HG02588 (cell line): Measurements from ENCODE around the gene DPPA4.

ENCODE experiments used
- ATAC-seq: cut with Tn5 transposase; IDR thresholded peaks from one replicate; pipeline ENCODE4 v1.9.1; 2021; ENCODE audit warnings: mild to moderate bottlenecking, moderate library complexity; ENCODE audit not compliant: unreplicated experiment

The DPPA4 gene

DNA sequence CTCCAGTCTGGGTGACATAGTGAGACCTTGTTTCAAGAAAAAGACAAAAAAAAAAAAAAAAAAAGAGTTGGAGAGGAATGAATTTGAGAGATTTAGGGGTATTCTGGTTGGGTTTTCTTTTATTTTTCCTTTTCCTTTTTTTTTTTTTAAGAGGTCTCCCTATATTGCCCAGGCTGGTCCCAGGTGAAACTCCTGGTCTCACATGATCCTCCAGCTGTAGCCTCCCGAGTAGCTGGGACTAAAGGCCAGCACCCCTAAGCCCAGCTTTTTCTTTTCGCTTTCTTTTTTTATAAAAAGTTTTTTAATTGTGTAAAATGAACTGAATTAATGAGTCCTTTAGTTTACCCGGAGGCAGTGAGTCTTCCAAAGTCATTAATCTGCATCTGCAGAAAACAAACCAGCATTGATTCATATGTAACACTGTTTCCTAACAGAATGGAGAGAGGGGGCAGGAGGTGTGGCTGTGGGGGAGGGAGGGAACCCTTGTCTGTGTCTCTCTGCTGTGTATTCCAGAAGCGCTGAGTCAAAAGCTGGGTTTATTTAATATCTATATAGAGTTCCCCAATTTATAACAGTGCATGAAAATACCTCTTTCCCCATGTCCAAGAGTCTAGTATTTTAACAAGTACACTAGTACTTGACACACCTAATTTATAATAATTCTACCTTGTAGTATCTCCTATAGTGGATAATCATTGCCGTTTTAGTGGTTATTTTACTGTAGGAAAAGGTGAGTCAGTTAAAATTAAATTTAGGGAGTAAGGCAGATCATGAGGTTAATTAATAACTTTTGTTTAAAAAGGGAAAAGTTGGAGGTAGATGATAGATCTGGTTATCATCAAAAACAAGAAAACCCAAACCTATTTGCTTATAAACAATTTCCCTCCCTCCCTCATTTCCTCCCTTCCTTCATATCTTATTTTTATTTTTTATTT lies 2.6 kb upstream of the DPPA4 start:
- ATAC-seq, result no peak

DNA sequence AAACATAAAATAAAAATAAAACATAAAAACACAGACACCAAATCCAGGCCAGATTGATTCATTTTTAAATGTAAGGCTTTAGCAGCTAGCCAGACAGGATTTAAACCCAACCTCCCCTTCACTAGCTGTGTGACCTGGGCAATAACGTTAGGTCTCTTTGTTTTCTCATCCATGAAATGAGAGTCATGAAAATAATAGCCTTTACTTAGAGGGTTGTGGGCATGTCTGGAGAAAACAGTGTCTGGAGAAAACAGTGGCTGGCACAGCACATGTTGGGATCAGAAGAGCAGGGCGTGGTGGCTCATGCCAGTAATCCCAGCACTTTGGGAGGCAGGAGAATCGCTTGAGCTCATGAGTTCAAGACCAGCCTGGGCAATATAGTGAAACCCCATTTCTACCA lies 1.9 kb upstream of the DPPA4 start:
- ATAC-seq, result no peak

DNA sequence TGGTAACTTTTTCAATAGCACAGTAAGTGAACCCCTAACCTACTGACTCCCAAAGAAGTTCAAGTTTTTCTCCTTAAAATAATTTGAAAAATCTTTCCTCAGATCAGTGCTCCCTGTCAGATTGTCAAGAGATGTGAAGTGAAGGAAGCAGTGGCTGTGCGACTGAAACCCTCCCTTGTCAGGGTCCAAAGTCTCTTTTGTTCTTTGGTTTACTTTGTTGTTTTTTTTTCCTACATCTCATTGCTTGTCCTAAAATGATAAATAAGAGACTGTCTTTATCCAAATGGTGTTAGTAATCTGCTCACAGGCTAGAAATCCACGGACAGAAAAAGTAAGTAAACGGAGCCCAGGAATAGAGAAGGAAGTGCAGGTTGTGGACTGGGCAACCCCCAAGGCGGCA lies 976 bp upstream of the DPPA4 start:
- ATAC-seq, result no peak

DNA sequence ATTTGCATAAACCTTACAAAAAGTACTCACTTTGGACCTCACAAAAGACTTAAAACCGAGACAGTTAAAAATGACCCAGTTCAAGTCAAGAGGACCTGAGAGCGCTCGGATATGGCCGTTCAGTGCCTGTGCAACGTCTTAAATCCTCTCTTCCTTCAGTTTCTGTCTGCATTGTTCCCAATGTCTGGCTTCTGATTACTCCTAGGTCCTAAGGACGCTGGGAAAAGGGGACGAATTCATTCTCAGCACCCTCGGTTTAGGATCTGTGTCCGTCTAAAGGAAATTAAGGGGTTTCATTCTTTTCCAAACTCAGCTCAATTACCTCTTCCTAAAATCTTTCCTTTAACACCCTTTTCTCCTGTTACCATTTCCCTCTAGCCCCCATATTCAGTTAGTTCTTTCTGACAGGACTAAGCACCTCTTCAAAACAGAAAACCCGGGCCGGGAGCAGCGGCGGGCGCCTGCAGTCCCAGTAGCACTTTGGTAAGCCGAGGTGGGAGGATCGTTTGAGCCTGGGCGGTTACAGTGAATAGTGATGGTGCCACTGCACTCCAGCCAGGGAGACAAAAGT lies 970 bp downstream of the DPPA4 start:
- no peak for ATAC-seq

DNA sequence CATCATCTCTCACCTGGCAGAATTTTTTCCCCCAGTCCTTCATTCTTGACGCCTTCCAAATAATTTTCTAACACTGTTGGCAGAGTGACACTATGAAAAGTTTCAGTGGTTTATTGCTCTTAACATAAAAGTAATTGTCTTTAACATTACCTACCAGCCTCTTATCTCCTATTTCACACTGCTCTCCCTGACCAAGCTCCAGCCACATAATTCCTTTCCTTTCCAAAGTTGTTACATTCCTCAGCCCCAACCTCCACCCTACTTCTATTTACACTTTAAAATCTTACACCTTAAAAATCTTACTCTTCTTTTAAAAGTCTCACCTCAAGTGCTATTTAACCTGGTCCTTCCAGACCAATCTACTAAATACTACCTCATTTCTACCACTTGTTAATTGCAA lies 2.8 kb downstream of the DPPA4 start:
- no peak for ATAC-seq

DNA sequence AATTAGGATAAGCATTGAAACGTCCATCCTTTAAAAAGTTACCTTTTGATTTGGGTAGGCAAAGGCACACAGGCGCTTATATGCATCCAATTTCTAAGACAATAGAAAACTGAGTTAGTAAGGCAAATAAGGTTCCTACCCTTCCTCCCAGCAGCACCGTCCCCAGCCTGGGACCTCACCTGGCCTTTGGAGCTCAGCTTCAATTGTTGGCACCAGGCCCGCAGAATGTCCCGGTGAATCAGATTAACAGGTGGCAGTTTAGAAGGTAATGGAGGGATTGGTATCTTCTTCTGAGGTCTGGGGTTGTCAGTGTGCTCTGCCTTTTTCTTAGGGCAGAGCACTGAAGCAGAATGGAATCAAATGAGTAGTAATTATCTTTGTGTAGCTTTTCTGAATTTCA lies 5.7 kb downstream of the DPPA4 start:
- ATAC-seq, result no peak

DNA sequence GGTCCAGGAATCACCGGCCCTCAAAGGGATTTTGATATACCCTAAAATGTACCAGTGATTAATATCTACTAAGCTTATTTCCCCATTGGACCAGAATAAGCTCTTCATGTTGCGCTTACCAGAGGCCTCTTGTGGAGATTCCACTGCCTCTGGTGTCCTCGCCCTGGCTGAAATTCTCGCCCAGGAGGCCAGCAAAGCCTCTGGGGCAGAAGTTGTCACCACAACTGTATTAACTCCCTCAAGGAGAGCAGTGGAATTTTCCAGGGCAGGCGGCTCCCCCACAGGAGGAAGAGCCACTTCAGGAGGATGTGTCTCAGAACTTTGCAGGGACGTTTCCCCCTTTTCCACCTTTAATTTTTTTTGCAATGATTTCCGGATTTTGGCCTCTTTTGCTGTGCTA lies 6.9 kb downstream of the DPPA4 start:
- ATAC-seq, result no peak

DNA sequence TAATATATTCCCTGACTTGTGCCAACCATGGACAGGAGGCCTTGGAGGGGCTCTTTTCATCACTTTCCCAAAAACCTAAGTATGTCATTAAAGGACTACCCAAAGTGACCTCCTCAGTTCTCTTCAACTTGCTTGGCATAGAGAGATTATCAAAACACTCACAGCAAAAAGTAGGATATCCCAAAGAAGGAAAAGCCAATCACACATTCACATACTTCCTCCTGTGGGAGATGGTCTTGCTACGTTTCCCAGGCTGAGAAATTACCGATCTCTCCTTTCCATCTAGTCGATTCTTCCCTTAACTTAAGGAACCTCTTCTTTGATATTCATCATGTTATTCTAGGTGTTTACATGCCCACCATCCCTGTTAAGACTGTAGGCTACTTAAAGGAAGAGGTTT lies 9.1 kb downstream of the DPPA4 start:
- ATAC-seq, result no peak

DNA sequence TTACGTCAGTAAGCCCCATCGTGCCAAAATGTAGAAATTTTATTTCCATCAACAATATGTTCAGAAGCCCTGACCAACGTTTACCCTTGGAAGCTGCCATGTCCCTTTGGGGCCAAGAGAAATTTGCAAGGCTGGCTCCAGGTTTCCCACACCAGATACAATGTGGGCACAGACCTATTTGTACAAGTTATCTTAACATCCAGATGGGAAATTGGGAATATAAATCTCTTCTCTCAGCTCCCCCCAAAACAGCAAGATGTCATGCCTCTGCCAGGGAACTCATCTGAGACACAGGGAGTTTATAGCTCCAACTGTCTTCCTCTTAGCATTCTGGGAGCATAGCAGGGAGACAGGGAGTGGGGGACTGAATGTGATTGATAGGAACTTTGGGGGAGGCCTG lies 11.7 kb downstream of the DPPA4 start:
- ATAC-seq, result no peak

DNA sequence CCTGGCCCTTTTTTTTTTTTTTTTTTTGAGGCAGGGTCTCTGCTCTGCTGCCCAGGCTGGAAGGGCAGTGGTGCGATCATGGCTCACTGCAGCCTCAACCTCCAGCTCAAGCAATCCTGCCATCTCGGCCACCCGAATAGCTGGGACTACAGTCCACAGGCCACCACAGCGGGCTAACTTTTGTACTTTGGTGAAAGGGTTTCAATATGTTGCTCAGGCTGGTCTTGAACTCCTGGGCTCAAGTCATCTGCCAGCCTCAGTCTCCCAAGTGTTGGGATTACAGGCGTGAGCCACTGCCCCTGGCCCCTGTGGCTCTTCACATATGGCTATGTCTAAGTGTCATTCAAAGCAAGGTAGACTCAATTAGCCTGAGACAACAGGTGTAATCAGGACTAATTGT lies 12.2 kb downstream of the DPPA4 start:
- no peak for ATAC-seq

DNA sequence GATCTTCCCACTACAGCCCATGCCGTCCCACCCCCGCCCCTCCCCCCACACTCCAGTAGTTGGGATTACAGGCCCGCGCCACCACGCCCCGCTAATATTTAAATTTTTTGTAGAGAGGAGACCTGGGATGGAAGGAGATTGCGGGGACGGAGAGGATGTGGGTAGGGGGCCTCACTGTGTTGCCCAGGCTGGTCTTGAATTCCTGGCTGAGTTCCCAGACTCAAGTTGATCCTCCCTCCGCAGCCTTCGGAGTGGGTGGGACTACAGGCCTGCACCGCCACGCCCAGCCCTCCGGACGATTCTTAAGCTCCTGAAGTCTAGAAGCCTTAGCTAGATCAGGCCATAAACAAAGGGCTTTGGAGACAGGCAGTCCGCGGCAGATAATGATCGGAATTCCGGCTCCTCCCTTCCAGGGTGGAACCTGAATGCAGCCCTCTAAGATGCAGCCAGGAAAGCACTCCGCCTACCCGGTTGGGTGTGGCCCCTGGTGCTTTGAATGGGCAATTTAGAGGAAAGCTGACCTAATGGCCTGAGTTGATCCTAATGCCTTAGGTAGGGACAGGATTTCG lies 21.1 kb downstream of the DPPA4 start, which contains the start of gene DPPA2:
Gene DPPA2 (minus strand): TSS at position 356 of the 569 bp plus-strand sequence. CDS start 1,975 bp downstream, outside the sequence.
- no peak for ATAC-seq

DNA sequence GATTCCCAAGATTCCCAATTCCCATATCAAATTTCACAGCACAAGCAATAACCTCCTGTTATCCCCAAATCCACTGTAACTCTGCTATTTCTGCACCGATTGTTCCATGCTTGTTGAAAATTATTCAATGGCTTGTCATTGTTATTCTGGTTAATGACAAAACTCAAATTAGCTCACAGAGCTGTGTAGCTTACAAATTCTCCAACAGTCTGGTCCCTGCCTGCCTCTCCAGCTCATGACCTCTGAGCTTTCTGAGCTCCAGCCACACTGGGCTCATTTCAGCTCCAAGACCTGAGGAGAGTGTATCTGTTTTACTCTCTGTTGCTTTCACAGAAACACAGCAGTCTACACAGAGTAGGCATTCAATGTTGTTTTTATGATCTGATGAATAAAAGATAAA lies 24.3 kb downstream of the DPPA4 start:
- no peak for ATAC-seq

DNA sequence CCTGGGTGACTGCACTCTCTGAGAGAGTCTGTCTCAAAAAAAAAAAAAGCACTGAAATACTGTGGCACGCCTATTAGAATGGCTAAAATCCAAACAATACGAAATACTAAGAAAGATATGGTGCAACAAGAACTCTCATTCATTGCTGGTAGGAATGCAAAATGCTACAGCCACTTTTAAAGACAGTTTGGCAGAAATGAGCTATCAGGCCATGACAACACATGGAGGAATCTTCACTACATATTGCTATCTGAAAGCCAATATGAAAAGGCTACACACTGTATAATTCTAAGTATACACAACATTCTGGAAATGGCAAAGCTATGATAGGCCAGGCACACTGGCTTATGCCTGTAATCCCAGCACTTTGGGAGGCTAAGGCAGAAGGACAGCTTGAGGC lies 39.9 kb downstream of the DPPA4 start:
- no peak for ATAC-seq

DNA sequence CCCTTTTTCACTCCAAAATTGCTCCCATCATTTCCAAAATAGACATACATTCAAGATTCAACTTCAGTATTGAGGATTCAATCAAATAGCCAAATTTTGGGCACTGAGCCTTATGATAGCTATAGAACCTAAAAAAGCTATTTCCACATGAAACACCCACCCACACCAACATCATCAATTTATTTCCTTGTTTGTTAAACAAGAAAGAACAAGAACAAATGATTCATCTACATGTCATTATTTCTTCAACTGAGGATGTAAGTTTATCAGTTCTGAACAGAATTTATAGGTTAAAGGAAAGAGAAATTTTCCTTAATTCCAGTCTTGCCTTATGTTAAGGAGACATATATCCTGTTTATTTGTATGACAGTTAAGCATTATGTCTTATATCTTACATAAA lies 53.3 kb downstream of the DPPA4 start:
- no peak for ATAC-seq

DNA sequence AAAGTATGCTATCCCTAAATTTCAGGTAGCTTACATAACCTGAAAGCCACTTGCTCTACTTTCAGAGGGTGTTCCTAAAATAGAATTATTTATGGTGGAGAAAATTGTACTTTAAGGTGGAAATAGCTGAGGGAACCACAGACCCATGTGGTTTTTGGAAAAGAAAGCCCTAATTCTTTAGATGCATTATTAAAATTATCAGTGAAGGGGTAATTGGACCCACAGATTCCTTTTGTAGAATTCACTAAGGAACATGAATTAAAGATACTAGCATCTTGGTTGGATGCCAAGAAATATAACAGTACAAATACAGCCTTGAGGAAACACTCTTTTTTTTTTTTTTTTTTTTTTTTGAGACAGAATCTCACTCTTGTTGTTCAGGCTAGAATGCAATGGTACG lies 58.8 kb downstream of the DPPA4 start:
- no peak for ATAC-seq

DNA sequence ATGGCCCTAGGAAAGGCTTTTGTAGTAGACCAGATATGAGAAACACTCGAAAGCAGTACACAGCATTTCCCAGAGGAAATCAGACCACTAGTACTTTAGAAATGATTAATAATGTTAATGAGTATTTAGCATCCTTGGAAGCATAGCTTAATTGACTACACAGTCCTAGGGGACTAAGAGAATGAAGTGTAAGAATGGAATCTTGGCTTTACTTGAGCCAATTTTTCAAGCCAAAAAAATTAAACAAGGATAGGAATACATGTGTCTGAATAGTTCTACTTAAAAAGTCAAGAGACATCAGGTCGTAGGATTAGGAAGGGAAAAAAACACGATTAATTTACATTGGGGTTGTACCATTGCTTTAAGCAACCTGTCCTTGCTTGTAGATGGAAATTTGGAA lies 59.2 kb downstream of the DPPA4 start:
- no peak for ATAC-seq
